Measurements from ENCODE around the gene SUSD6. TPM values are rescaled to one million over a fixed set of nuclear protein-coding genes. Genes with fewer than 3 reads are reported as not detected.

The SUSD6 gene
- total and polyA plus RNA-seq, 9 of the 15 experiments (the other 6 are each of a cell fraction or from before 2014, with no cell fraction given), result 2.9 to 20.7 (median 5.6) TPM

DNA sequence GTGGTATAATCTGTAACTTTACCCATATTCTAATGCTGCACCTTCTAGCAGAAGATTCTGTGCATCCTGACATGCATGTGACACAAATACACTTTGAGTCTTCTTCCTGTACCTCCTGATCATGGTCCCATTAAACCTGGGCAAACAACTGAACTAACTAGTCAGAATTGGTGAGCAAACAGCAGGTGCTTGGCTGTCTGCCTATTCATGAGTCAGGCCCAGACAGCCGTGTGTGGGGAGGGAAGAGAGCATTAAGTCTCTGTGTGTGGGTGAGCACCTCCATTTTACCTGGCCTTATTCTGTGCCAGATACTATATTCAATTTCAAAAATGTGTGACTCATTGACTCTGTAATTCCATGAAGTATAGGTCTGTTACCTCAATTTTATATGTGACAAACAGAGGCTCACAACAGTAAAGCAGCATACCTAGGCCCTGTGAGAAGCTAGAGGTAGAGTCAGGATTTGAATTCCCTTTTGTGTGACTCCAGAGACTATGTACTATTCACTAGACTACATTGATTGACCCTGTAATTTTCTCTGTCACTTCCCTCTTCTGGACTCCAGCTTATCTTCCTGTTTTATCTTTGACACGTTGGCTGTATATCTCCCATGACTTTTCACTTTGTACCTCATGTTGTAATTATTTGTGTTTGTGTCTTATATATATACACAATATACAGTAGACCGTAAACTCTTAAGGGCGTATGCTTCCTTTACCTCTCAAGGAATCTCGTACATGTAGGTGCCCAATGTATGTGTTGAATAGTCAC lies 32.2 kb downstream of the SUSD6 start:
- CTCF ChIA-PET (ENCODE audit: low intra/inter-chr PET ratio), result no interaction called here
- ATAC-seq, result peak; percentile 17; the same call in 2 of the 3 replicates
- Histone ChIP-seq H3K27ac (ENCODE audit: extremely low read depth, low read depth, low read length) (peak overlapping the region; percentile 60), H3K79me2 (ENCODE audit: control insufficient read depth, insufficient read depth, low read length) (peaks cover 86% of the 10 kb centered on the region), H3K4me2 (ENCODE audit: insufficient read depth, low read length) (peak overlapping the region; percentile 34), H3K9ac (ENCODE audit: insufficient read depth in 1 of 2, low read depth in 2 of 2, low read length in 2 of 2) (no peak overlapping the region), H3K4me1 (replicated peaks in 1 of 2; ENCODE audit: control insufficient read depth in 2 of 2, insufficient read depth in 2 of 2, low read length in 2 of 2) (peaks cover 4 to 44% of the 10 kb centered on the region in 2 experiments; a peak in 4 of 5 replicates), H3K9me3 (replicated peaks; ENCODE audit: control insufficient read depth, insufficient read depth, low read depth, low read length) (peaks cover 10% of the 10 kb centered on the region), H3K9me1 (ENCODE audit: control insufficient read depth, insufficient read depth, low read length) (no peaks in the 10 kb centered on the region), H3K36me3 (ENCODE audit: control insufficient read depth, insufficient read depth, low read length) (peaks cover 19% of the 10 kb centered on the region; the same call in 2 of the 3 replicates), H3K27me3 (ENCODE audit: control insufficient read depth in 2 of 2, insufficient read depth in 2 of 2, low read length in 2 of 2) (no peaks in the 10 kb centered on the region), H2AFZ (ENCODE audit: low read depth, low read length) (no peak overlapping the region), H3K4me3 (no peak overlapping the region), H4K20me1 (replicated peaks; ENCODE audit: control insufficient read depth, insufficient read depth, low read length) (0 out of 2 replicates have a peak, but pooled peaks cover 2% of the 10 kb centered on the region)
- no TSS peak for BruUV-seq (replicated peaks)
- POLR2A ChIA-PET, result interaction anchor here (0.6 to 1.4 kb wide), 2 partner anchors 13 to 18 kb away, joined by 3 to 4 read pairs; no protein-coding TSS in a partner anchor
- FAIRE-seq, result peak; percentile 70
- WGBS (ENCODE audit: insufficient coverage, low coverage, missing lambda C conversion rate), result 41% methylated on average over 5 of the region's 5 CpGs
- intact Hi-C loops (cut with micrococcal nuclease) (no loop called here), in situ Hi-C loops (cut with MboI) (no loop called here)
- DNase-seq (ENCODE audit: extremely low read depth in 1 of 4, low spot score in 3 of 4), result no peak
- TF ChIP-seq ZNF24 (IDR thresholded peaks at IDR 0.05) (no peak), RBFOX2 (IDR thresholded peaks at IDR 0.05; ENCODE audit: low read depth, low read length) (no peak), ZNF354B (CRISPR knock-in tag; IDR thresholded peaks at IDR 0.05) (no peak), YY1 (IDR thresholded peaks at IDR 0.05; ENCODE audit: borderline replicate concordance in 1 of 3, control insufficient read depth in 1 of 3, extremely low read depth in 1 of 3, insufficient read depth in 3 of 3, insufficient read length in 1 of 3, insufficient replicate concordance in 2 of 3, low read depth in 1 of 3, low read length in 2 of 3) (peak in 1 of 3 experiments; percentile 14), ARID1B (IDR thresholded peaks at IDR 0.05) (peak; percentile 27; the same call in 1 of the 2 replicates), JUN (IDR thresholded peaks at IDR 0.05; ENCODE audit: borderline replicate concordance, low read depth, low read length) (peak; percentile 29; the same call in 1 of the 2 replicates), JUN (CRISPR knock-in tag; IDR thresholded peaks at IDR 0.05; ENCODE audit: borderline replicate concordance) (no peak), IRF2 (CRISPR knock-in tag; IDR thresholded peaks at IDR 0.05) (no peak), SLC30A9 (CRISPR knock-in tag; IDR thresholded peaks at IDR 0.05) (no peak), ZZZ3 (IDR thresholded peaks at IDR 0.05) (no peak), ZNF224 (CRISPR knock-in tag; IDR thresholded peaks at IDR 0.05) (no peak), FOSL1 (tag; conservative IDR thresholded peaks at IDR 0.05) (0 out of 2 replicates have a peak, but pooled peaks have one; percentile 27), MAFG (tag; conservative IDR thresholded peaks at IDR 0.05) (no peak), MEIS2 (IDR thresholded peaks at IDR 0.05; ENCODE audit: partially characterized antibody) (peak; percentile 23)
- TF ChIP-seq, protein P1, sequence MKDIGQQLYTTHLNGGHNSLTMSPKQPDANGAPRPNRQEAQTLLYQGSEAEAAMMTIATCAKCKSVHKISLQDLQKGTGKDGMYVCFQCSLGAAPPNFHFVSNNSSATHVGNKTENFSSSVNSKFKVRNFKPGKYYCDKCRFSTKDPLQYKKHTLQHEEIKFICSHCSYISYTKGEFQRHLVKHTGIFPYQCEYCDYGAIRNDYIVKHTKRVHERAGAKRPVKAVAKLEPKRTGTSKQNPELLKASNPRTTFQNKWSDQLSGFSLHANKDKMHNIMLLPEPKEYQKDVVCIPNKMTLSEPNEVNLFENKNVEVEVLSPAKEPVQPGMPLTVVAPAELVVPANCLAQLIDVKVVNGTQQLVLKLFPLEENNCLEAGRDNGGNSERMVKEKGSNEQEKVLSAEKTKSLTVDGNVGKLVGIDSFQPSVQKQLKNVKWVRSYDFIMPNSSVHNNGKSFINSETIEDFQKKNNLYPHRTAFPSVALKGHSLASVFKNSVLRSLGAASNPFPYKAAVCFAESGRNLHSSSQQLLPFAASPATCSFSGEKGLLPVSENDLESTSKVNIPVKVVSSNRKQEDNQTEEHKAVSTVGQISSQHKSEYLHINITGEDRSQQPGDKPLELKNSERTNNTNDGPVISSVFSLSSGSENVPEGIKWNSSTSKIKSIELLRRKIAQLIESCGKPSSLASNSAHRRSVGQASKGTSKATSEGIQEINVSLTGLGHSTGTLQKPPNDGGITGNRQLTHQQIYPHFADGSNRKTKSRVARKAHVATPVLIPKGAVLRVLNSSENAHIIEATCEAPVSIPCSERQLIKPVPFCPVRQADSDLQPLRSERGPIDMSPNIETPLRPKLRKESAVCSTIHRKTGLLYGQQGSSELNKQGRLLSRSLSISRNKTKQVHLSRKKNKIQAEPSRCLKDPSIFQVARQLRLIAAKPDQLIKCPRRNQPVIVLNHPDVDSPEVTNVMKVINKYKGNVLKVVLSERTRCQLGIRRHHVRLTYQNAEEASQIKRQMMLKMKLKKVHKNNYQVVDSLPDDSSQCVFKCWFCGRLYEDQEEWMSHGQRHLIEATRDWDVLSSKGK (CRISPR knock-in tag; IDR thresholded peaks at IDR 0.05), result no peak
- TF ChIP-seq, protein P2, sequence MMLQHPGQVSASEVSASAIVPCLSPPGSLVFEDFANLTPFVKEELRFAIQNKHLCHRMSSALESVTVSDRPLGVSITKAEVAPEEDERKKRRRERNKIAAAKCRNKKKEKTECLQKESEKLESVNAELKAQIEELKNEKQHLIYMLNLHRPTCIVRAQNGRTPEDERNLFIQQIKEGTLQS (IDR thresholded peaks at IDR 0.05), result 0 out of 2 replicates have a peak, but pooled peaks have one; percentile 27
- TF ChIP-seq, protein P2 (CRISPR knock-in tag; conservative IDR thresholded peaks at IDR 0.05), result no peak
